Measurements from ENCODE around the gene TPRG1L. TPM values are rescaled to one million over a fixed set of nuclear protein-coding genes. Genes with fewer than 3 reads are reported as not detected.

Gene TPRG1L
- total RNA-seq, 1 experiment from 2014 or later: 24.0 TPM

GRCh38 chr1:3668585-3669300, 43.9 kb downstream of the TPRG1L start:
- Histone ChIP-seq H2BK5ac (ENCODE audit: insufficient read length, low read length) (no peak overlapping the region), H2BK15ac (ENCODE audit: low read depth, low read length) (no peak overlapping the region), H3K18ac (ENCODE audit: insufficient read length, low read depth, low read length) (no peak overlapping the region), H3K23ac (ENCODE audit: insufficient read length, low read depth, low read length) (no peak overlapping the region), H3K56ac (ENCODE audit: insufficient read length, low read depth, low read length) (no peak overlapping the region), H3K23me2 (ENCODE audit: insufficient read length, low read depth, low read length, poor library complexity, severe bottlenecking) (no peaks in the 10 kb centered on the region), H4K5ac (ENCODE audit: insufficient read length, low read depth, low read length) (no peak overlapping the region), H2AK5ac (ENCODE audit: insufficient read length, low read length) (no peak overlapping the region), H4K91ac (ENCODE audit: insufficient read length, low read depth, low read length) (no peak overlapping the region), H2BK12ac (ENCODE audit: insufficient read length, low read depth, low read length) (no peak overlapping the region), H2AFZ (ENCODE audit: low read length) (no peak overlapping the region), H3K4me2 (ENCODE audit: insufficient read depth, insufficient read length, low read length) (no peak overlapping the region), H3T11ph (ENCODE audit: low read length) (no peak overlapping the region), H3K14ac (ENCODE audit: insufficient read depth, low read length) (no peak overlapping the region), H4K20me1 (ENCODE audit: control insufficient read depth, insufficient read depth, insufficient read length) (no peaks in the 10 kb centered on the region), H3K9me3 (ENCODE audit: control insufficient read depth, low read depth, low read length) (no peaks in the 10 kb centered on the region), H2BK120ac (ENCODE audit: low read depth, low read length, poor library complexity, severe bottlenecking) (no peak overlapping the region), H3K9ac (ENCODE audit: extremely low read depth, insufficient read length, low read length) (no peak overlapping the region), H3K27ac (ENCODE audit: insufficient read length, low read depth, low read length) (no peak overlapping the region), H2BK20ac (ENCODE audit: low read depth, low read length, poor library complexity, severe bottlenecking) (no peak overlapping the region), H3K79me1 (ENCODE audit: insufficient read depth, low read depth, low read length, poor library complexity, severe bottlenecking) (no peaks in the 10 kb centered on the region), H3K4me1 (ENCODE audit: insufficient read depth, low read length) (no peaks in the 10 kb centered on the region), H3K79me2 (ENCODE audit: insufficient read depth, low read length) (no peaks in the 10 kb centered on the region), H3K4ac (ENCODE audit: low read depth, low read length) (no peak overlapping the region), H3K27me3 (ENCODE audit: insufficient read depth, low read length) (no peaks in the 10 kb centered on the region), H4K8ac (replicated peaks; ENCODE audit: insufficient read length, low read depth, low read length) (no peak overlapping the region)
- no peaks in the 10 kb centered on the region; a peak in 1 of 7 replicates for H3K36me3 Mint-ChIP-seq (ENCODE audit: insufficient read depth in 1 of 3, low read depth in 3 of 3)
- H3K27ac Mint-ChIP-seq: no peak overlapping the region
- no peak for TF ChIP-seq CTCF (conservative IDR thresholded peaks at IDR 0.05)
- no peak overlapping the region for H3K4me3 Mint-ChIP-seq
- no peaks in the 10 kb centered on the region for H3K9me3 Mint-ChIP-seq
- peaks cover 43% of the 10 kb centered on the region for H3K27me3 Mint-ChIP-seq (ENCODE audit: low read depth)
- WGBS (ENCODE audit: extremely low coverage, insufficient read length, low lambda C conversion rate): no CpG with 5 or more reads among the region's 30 CpGs
- peaks cover 26 to 49% of the 10 kb centered on the region in 2 experiments for H3K4me1 Mint-ChIP-seq
- peak; percentile 90 for DNase-seq

Data from H9 (cell line).